Transverse colon (tissue), 4 donors: ENCODE results near the gene GALNT17. TPM values are rescaled to one million over a fixed set of nuclear protein-coding genes. Genes with fewer than 3 reads are reported as not detected.
A peak's percentile ranks its signal among the peaks of the same experiment; 100 is the strongest.

ENCODE experiments used
- DNase-seq: peaks from one replicate; pipeline ENCODE4 v3.0.0-alpha.2; 2019
- H3K27ac ChIP-seq, 4 donors: fragments of 200-600 bp; sonication (generic); 2 replicates each; pipeline ENCODE4 v1.5.1; 2016 to 2018; ENCODE audit warnings: inconsistent platforms in 4 of 4
- H3K27me3 ChIP-seq: fragments of 200-600 bp; sonication (generic); 2 replicates; pipeline ENCODE4 v1.5.1; 2017; ENCODE audit warnings: inconsistent platforms
- H3K36me3 ChIP-seq, 4 donors: fragments of 200-600 bp; sonication (generic); 2 replicates each; pipeline ENCODE4 v1.5.1; 2017 to 2019; ENCODE audit warnings: inconsistent platforms in 4 of 4
- H3K4me1 ChIP-seq, 4 donors: fragments of 200-600 bp; sonication (generic); 2 replicates each; pipeline ENCODE4 v1.5.1; 2017 to 2020; ENCODE audit warnings: inconsistent platforms in 4 of 4
- H3K4me3 ChIP-seq, 4 donors: fragments of 200-600 bp; sonication (generic); 1 replicate in 1 of 4; 2 replicates in 3 of 4; pipeline versions ENCODE4 v1.5.1 to v1.6.1; 2017 to 2019; ENCODE audit warnings: inconsistent platforms in 4 of 4
- H3K9me3 ChIP-seq, 2 donors: fragments of 200-600 bp; sonication (generic); 2 replicates each; pipeline ENCODE4 v1.5.1; 2017 to 2019; ENCODE audit warnings: inconsistent platforms in 2 of 2
- CTCF ChIP-seq, 5 experiments: fragments of 200-600 bp in 3 of 5; fragments of 450-650 bp in 2 of 5; sonication (generic) in 3 of 5; IDR thresholded peaks; 1 replicate in 2 of 5; 2 replicates in 3 of 5; pipeline ENCODE4 v1.5.1; 2016 to 2017; ENCODE audit warnings: antibody characterized with exemption in 5 of 5, inconsistent platforms in 3 of 5, mild to moderate bottlenecking in 2 of 5, moderate library complexity in 1 of 5
- EP300 ChIP-seq: sonication (generic); formaldehyde crosslinking; IDR thresholded peaks from one replicate; pipeline ENCODE4 v1.6.1; 2017; ENCODE audit warnings: antibody characterized with exemption, low read depth
- POLR2A ChIP-seq: fragments of 450-650 bp; IDR thresholded peaks from one replicate; pipeline ENCODE4 v1.6.1; 2016; ENCODE audit warnings: antibody characterized with exemption, mild to moderate bottlenecking, moderate library complexity
- POLR2AphosphoS5 ChIP-seq, 3 donors: sonication (generic); formaldehyde crosslinking; IDR thresholded peaks; one replicate each; pipeline ENCODE4 v1.6.1; 2016; ENCODE audit warnings: antibody characterized with exemption in 3 of 3
- WGBS, 2 donors: methylation state at CpG; one replicate each; pipeline ENCODE4 v1.1.5; 2018; ENCODE audit warnings: low coverage in 1 of 2; 5-methylcytosine and 5-hydroxymethylcytosine counted together
- in situ Hi-C, 4 donors: fragments of 200-750 bp; cut with MboI; loops; one replicate each; pipeline versions ENCODE4 v1.15.0 to v1.15.1; 2017; ENCODE audit warnings: low sequenced_read_pairs in 3 of 4, low pct_ligation_motif_present in 1 of 4, low pct_unique_long_range_greater_than_20kb in 1 of 4
- intact Hi-C: fragments of 100-400 bp; cut with DNase I; formaldehyde crosslinking; loops from one replicate; pipeline ENCODE4 v1.15.1; 2023; ENCODE audit warnings: low total_unique reads
- total RNA-seq, 4 donors: library from RNA; depleted of rRNA; stranded (reverse); fragments of >200 nt; gene quantifications; one replicate each; pipeline ENCODE4 v1.1.0, GENCODE V29; 2016

Gene GALNT17
- total RNA-seq, 4 donors from 2014 or later = 2.6 to 6.6 (median 5.7) TPM

- H3K36me3 ChIP-seq = no peaks in the 10 kb centered on the region
- H3K9me3 ChIP-seq = peaks cover 4 to 8% of the 10 kb centered on the region in 2 donors
- in situ Hi-C loops = no loop called here
- H3K4me3 ChIP-seq = no peak overlapping the region
- H3K27ac ChIP-seq = no peak overlapping the region
- H3K4me1 ChIP-seq = no peaks in the 10 kb centered on the region
- H3K27me3 ChIP-seq = no peaks in the 10 kb centered on the region
- intact Hi-C loops = no loop called here
- TF ChIP-seq CTCF (IDR thresholded peaks at IDR 0.05) (no peak), POLR2A (no peak), EP300 (no peak)
- no peak for DNase-seq
Observed at GRCh38 chr7:71343039-71343438, 211.1 kb downstream of the GALNT17 start.

- Histone ChIP-seq H3K9me3 (peaks cover 4 to 8% of the 10 kb centered on the region in 2 donors), H3K36me3 (no peaks in the 10 kb centered on the region), H3K27ac (no peak overlapping the region), H3K4me3 (no peak overlapping the region), H3K4me1 (no peaks in the 10 kb centered on the region), H3K27me3 (no peaks in the 10 kb centered on the region)
- in situ Hi-C loops (no loop called here), intact Hi-C loops (no loop called here)
- no peak for DNase-seq
- TF ChIP-seq POLR2AphosphoS5 (IDR thresholded peaks at IDR 0.05) = no peak
- no peak for TF ChIP-seq POLR2A
- TF ChIP-seq EP300 = no peak
- no peak for TF ChIP-seq CTCF (IDR thresholded peaks at IDR 0.05)
- WGBS, 2 donors = 15 to 17% methylated on average over 1 of the region's 1 CpG
Observed at GRCh38 chr7:71343892-71344291, 211.9 kb downstream of the GALNT17 start.

- Histone ChIP-seq H3K4me3 (no peak overlapping the region), H3K27ac (no peak overlapping the region), H3K27me3 (no peaks in the 10 kb centered on the region), H3K4me1 (no peaks in the 10 kb centered on the region), H3K9me3 (peaks cover 4 to 8% of the 10 kb centered on the region in 2 donors), H3K36me3 (no peaks in the 10 kb centered on the region)
- no peak for TF ChIP-seq CTCF (IDR thresholded peaks at IDR 0.05)
- TF ChIP-seq POLR2AphosphoS5 (IDR thresholded peaks at IDR 0.05) = no peak
- no peak for TF ChIP-seq EP300
- no peak for TF ChIP-seq POLR2A
- intact Hi-C loops = no loop called here
- in situ Hi-C loops = no loop called here
- DNase-seq = no peak
- 63 to 69% methylated on average over 8 to 9 of the region's 9 CpGs for WGBS, 2 donors
Observed at GRCh38 chr7:71345117-71345884, 213.4 kb downstream of the GALNT17 start.

- in situ Hi-C loops = no loop called here
- TF ChIP-seq CTCF (IDR thresholded peaks at IDR 0.05) (no peak), POLR2AphosphoS5 (IDR thresholded peaks at IDR 0.05) (peak in 2 of 3 donors; percentile 7 to 26)
- DNase-seq = no peak
- H3K27me3 ChIP-seq = no peaks in the 10 kb centered on the region
- H3K4me1 ChIP-seq = no peaks in the 10 kb centered on the region
- H3K9me3 ChIP-seq = peaks cover 4 to 8% of the 10 kb centered on the region in 2 donors
- H3K27ac ChIP-seq = peak overlapping the region in 3 of 4 donors; percentile 22 to 42 (median 32)
- H3K36me3 ChIP-seq = no peaks in the 10 kb centered on the region
- peak overlapping the region in 1 of 4 donors; percentile 5 for H3K4me3 ChIP-seq
- intact Hi-C loops = no loop called here
- 54 to 57% methylated on average over 7 to 16 of the region's 16 CpGs for WGBS, 2 donors
Observed at GRCh38 chr7:71348821-71349681, 217.1 kb downstream of the GALNT17 start.
